HAP-1 (cell line): Measurements from ENCODE around the gene LIN52.
A peak's percentile ranks its signal among the peaks of the same experiment; 100 is the strongest.

Experiments
- DNase-seq, 2 experiments: peaks; one replicate each; pipeline ENCODE4 v3.0.0-alpha.2; 2016 to 2020; ENCODE audit warnings: low spot score in 2 of 2
- H3K27me3 ChIP-seq: fragments of 250-450 bp; sonication (Bioruptor Pico); 2 replicates; pipeline ENCODE4 v1.5.1; 2020; ENCODE audit warnings: low read depth, mild to moderate bottlenecking, moderate library complexity
- H3K36me3 ChIP-seq: fragments of 250-450 bp; sonication (Bioruptor Pico); replicated peaks from 2 replicates; pipeline ENCODE4 v1.5.1; 2020; ENCODE audit warnings: mild to moderate bottlenecking
- H3K4me1 ChIP-seq: fragments of 250-450 bp; sonication (Bioruptor Pico); 2 replicates; pipeline ENCODE4 v1.5.1; 2020; ENCODE audit warnings: mild to moderate bottlenecking
- H3K4me3 ChIP-seq: fragments of 250-450 bp; sonication (Bioruptor Pico); 2 replicates; pipeline ENCODE4 v1.5.1; 2020; ENCODE audit warnings: mild to moderate bottlenecking, moderate library complexity
- H3K9me3 ChIP-seq: fragments of 250-450 bp; sonication (Bioruptor Pico); 2 replicates; pipeline ENCODE4 v1.5.1; 2020; ENCODE audit warnings: mild to moderate bottlenecking, moderate library complexity
- in situ Hi-C: fragments of 300-500 bp; cut with MboI; formaldehyde crosslinking; loops from 3 replicates; pipeline ENCODE4 v1.14.3; 2020; ENCODE audit warnings: low sequenced_read_pairs, inconsistent platforms, mixed read lengths

Gene LIN52, protein sequence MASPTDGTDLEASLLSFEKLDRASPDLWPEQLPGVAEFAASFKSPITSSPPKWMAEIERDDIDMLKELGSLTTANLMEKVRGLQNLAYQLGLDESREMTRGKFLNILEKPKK

DNA sequence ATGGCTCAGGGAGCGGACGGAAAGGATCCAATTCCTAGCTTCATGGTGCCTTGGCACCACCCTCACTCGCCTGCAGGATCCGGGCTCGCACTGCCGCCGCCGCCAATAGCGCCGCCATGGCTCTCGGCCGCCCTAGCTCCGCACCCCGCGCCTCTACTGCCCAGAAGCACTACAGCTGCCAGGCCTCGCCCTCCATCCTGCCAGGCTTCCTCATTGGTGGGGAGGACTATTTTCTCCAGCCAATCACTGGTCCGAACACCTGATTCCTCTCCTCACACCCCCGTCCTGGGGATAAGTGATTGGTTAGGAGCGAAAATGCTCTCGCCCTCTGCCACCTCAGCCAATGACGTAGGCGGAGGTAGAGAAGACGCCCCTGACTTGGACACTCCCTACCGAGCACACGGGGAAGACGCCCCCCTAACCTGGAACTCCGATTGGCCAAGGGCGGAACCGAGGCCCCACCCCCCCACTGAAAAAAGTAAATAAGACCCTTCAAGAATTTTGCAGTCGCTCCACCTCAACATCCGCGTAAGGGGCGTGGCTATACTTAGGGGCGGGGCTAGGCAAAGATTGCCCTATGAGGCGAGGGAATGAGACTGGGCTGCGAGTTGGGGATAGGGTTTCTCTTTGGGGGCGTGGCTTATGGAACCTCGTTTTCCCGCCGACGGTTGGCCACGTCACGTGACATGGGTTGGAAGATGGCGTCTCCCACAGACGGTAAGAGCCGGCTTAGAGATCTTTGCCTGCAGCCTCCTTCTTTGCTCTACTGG is at the start of gene LIN52, which contains the start of gene ALDH6A1:
Gene LIN52 (plus strand): TSS at position 680 of the 770 bp plus-strand sequence. CDS start 19 bp downstream, at position 699.
Gene ALDH6A1 (minus strand): TSS at position 177 of the 770 bp plus-strand sequence. CDS start 59 bp downstream, at position 118.
- DNase-seq, result peak; percentile 100
- in situ Hi-C loops, result no loop called here
- H3K27me3 ChIP-seq, result no peaks in the 10 kb centered on the region

DNA sequence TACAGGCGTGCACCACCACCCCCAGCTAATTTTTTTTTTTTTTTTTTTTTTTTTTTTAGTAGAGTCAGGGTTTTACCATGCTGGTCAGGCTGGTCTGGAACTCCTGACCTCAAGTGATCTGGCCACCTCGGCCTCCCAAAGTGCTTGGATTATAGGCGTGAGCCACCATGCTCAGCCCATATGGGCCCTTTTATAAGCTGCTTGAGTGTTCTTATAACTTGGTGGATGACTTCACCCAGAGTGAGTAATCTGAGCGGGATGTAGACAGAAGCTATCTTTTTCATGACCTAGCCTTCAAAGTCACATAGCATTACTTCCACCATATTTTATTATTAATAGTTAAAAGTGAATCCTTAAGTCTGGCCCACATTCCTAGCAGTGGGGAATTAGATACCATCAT is 49.2 kb upstream of the LIN52 start:
- DNase-seq, result no peak
- no peak overlapping the region for H3K4me3 ChIP-seq
- H3K9me3 ChIP-seq, result no peaks in the 10 kb centered on the region
- in situ Hi-C loops, result loop anchor here (10.0 kb wide), 1 partner anchor 311 kb away; no protein-coding TSS in a partner anchor
- H3K36me3 ChIP-seq, result no peaks in the 10 kb centered on the region
- H3K27me3 ChIP-seq, result no peaks in the 10 kb centered on the region
- no peaks in the 10 kb centered on the region for H3K4me1 ChIP-seq

More for the DNA sequence above, at the start of gene LIN52, which contains the start of gene ALDH6A1:
- Histone ChIP-seq H3K9me3 (no peaks in the 10 kb centered on the region), H3K4me1 (peaks cover 19% of the 10 kb centered on the region), H3K36me3 (no peaks in the 10 kb centered on the region), H3K4me3 (peak within 1 kb of the TSS; percentile 69)

DNA sequence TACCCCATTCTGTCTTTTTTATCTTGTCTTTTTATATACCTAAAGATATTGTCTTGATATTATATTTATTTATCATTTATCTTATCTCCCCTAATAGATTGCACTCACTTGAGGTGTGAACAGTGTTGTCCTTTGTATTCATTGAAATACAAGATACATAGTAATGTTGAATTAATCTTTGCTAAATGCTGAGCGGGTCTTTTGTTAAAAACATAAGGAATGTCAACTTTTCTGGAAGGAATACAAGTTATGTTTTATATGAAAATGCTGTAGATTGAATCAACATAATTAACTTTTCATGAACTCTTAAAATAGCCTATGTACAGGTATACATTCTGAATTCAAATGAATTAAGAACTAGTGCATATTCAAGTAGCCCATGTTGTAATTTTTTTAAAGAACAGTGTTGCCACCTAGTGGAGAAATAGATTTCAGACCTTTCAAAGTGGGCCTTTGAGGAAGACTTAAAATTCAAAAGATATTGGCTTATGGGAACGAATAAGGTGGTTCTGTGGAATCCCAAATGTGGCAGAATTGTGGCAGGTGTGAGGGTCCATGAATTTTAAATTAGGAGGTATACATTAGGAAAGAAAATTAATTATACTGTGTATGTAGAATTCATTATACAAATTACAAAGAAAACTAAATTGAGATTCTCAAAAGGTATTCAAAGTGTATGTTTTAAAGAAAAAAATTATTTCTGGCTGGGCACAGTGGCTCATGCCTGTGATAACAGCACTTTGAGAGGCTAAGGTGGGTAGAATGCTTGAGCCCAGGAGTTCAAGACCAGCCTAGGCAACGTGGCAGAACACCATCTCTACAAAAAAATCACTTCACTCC is 46.5 kb upstream of the LIN52 start:
- Histone ChIP-seq H3K36me3 (no peaks in the 10 kb centered on the region), H3K4me3 (no peak overlapping the region), H3K9me3 (no peaks in the 10 kb centered on the region), H3K27me3 (no peaks in the 10 kb centered on the region), H3K4me1 (no peaks in the 10 kb centered on the region)
- DNase-seq, result peak; percentile 20 to 69
- in situ Hi-C loops, result loop anchor here (10.0 kb wide), 1 partner anchor 313 kb away; no protein-coding TSS in a partner anchor

DNA sequence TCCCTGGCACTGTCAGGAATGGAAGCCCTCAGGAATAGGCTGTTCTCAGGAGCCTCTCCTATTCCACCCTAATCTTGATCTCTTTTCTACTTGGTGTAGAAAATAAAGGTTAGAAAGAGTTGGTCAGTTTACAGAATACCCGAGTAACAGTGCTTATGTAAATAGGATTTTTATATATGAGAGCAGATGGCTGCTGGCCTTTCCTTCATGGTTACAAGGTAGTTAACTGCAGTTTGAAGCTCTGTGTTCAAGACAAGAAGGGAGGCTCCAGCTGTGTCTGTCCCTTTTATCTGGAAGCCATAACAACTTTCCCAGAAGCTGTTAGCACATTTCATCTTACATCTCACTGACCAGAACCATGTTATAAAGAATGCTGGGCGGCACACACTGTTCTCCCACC is 42.5 kb upstream of the LIN52 start:
- DNase-seq, result no peak
- Histone ChIP-seq H3K4me1 (no peaks in the 10 kb centered on the region), H3K4me3 (no peak overlapping the region), H3K27me3 (no peaks in the 10 kb centered on the region), H3K9me3 (no peaks in the 10 kb centered on the region), H3K36me3 (no peaks in the 10 kb centered on the region)
- in situ Hi-C loops, result no loop called here

DNA sequence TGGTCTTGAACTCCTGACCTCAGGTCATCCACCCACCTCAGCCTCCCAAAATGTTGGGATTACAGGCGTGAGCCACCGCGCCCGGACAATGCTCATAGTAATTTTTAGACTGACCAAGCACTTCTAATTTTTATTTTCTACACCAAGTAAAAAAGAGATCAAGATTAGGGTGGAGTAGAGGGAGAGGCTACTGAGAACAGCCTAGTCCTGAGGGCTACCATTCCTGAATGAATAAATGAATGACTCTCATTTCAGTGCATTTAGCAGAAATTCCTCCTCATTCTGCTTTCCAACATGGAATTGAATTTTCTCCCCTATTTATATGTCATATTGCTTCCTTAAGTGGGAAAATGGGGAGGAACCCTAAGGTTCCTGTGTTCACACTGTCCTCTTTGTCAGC is 39.2 kb upstream of the LIN52 start:
- no peaks in the 10 kb centered on the region for H3K9me3 ChIP-seq
- no peak for DNase-seq
- in situ Hi-C loops, result no loop called here
- no peaks in the 10 kb centered on the region for H3K36me3 ChIP-seq
- H3K4me1 ChIP-seq, result no peaks in the 10 kb centered on the region
- no peak overlapping the region for H3K4me3 ChIP-seq
- H3K27me3 ChIP-seq, result no peaks in the 10 kb centered on the region

DNA sequence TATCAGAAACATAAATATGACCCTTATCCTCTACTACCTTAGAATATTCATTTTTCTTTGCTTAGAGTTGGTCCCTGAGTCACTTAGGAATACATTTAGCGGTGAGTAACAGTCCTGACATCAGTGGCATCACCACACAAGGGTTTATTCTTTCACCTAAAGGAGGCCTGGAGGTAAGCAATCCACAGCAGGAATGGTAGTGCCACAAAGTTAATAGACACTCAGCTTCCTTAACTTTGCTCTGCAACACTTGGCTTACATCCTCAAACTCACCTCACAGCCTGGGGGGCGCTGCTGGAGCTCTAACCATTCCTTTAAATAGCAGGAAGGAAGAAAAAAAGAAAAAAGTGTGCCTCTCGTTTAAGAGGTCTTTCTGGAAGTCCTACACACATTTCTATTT is 36.5 kb upstream of the LIN52 start:
- H3K9me3 ChIP-seq, result no peaks in the 10 kb centered on the region
- no peaks in the 10 kb centered on the region for H3K4me1 ChIP-seq
- H3K4me3 ChIP-seq, result no peak overlapping the region
- H3K36me3 ChIP-seq, result no peaks in the 10 kb centered on the region
- in situ Hi-C loops, result no loop called here
- peak in 1 of 2 experiments; percentile 42 for DNase-seq
- no peaks in the 10 kb centered on the region for H3K27me3 ChIP-seq

DNA sequence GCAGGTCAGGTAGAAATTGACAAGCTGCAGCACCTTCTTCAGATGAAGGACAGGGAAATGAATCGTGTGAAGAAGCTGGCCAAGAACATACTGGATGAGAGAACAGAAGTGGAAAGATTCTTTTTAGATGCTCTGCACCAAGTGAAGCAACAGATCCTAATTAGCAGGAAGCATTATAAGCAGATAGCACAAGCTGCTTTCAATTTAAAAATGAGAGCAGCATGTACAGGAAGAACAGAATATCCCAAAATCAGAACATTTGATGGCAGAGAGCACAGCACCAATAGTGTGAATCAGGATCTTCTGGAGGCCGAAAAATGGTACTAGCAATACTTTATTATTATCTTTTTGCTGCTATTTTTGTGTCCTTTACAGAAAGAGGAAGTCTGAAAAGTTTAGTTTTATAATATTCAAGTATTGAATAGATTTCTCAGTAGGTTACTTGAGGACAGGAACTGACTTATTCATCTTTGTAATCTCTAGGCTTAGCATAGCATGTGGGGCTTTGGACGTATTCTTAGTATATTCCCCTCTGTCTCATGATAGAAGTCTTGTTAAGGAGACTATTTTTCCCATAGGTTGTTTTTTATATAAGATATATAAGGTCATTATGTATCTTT is 34.8 kb upstream of the LIN52 start:
- no peaks in the 10 kb centered on the region for H3K36me3 ChIP-seq
- no peaks in the 10 kb centered on the region for H3K9me3 ChIP-seq
- H3K27me3 ChIP-seq, result no peaks in the 10 kb centered on the region
- DNase-seq, result no peak
- no peaks in the 10 kb centered on the region for H3K4me1 ChIP-seq
- no peak overlapping the region for H3K4me3 ChIP-seq
- in situ Hi-C loops, result no loop called here

DNA sequence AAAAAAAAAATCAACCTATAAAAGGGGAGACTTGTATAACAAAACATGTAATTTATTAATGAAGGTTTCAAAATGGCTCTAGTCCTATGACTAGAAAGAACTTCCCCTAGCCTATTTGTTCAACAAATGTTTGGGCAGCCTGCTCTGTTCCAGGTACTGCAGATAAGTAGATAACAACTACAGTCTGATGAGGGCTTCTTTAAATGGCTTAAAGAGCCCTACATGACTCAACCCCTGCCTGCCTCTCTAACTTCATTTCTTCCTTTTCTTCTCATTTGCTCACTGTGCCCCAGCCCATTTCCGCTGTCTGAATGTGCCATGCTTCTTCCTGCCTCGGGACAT is 22.0 kb upstream of the LIN52 start:
- Histone ChIP-seq H3K4me1 (no peaks in the 10 kb centered on the region), H3K9me3 (no peaks in the 10 kb centered on the region), H3K36me3 (peaks cover 10% of the 10 kb centered on the region), H3K4me3 (no peak overlapping the region), H3K27me3 (no peaks in the 10 kb centered on the region)
- in situ Hi-C loops, result no loop called here
- no peak for DNase-seq

DNA sequence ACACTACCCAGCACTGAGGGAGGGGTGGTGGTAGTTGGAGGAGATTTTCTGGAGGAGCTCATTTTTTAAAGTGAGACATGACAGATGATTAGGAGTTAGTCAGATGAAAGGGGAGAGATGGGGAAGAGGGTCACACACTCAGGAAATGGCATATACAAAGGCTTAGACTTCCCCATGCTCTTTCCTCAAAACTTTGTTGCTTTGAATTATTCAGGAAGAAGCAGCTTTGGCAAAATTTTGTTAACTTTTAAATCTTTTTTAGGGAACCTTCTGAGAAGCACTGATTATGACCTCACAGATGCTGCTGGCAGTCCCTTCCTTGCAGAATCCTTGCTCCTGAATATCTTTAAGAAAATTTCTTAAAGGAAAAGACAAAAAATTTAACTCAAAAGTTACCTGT is 20.3 kb upstream of the LIN52 start:
- Histone ChIP-seq H3K9me3 (no peaks in the 10 kb centered on the region), H3K4me3 (no peak overlapping the region), H3K36me3 (peaks cover 10% of the 10 kb centered on the region), H3K4me1 (no peaks in the 10 kb centered on the region), H3K27me3 (no peaks in the 10 kb centered on the region)
- no peak for DNase-seq
- in situ Hi-C loops, result no loop called here

DNA sequence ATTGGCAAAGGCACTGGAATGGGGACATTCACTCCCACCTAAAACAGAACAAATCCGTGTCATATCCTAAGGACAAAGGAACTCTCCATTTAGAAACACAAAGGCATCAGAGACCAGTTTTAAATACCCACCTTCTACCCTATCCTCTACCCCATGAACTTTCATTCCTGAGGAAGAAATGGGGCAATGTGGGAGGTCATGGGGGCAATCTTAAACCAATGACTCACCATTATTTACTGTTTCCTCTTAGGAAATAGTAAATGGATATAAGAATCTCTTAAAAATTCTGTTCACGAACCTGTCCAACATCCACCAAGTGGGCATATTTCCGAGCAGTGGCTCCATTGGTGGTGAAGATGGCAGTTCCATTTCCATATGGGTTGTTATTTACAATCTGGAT is 19.9 kb upstream of the LIN52 start:
- Histone ChIP-seq H3K9me3 (no peaks in the 10 kb centered on the region), H3K4me3 (no peak overlapping the region), H3K4me1 (no peaks in the 10 kb centered on the region), H3K27me3 (no peaks in the 10 kb centered on the region), H3K36me3 (peaks cover 10% of the 10 kb centered on the region)
- in situ Hi-C loops, result no loop called here
- no peak for DNase-seq

DNA sequence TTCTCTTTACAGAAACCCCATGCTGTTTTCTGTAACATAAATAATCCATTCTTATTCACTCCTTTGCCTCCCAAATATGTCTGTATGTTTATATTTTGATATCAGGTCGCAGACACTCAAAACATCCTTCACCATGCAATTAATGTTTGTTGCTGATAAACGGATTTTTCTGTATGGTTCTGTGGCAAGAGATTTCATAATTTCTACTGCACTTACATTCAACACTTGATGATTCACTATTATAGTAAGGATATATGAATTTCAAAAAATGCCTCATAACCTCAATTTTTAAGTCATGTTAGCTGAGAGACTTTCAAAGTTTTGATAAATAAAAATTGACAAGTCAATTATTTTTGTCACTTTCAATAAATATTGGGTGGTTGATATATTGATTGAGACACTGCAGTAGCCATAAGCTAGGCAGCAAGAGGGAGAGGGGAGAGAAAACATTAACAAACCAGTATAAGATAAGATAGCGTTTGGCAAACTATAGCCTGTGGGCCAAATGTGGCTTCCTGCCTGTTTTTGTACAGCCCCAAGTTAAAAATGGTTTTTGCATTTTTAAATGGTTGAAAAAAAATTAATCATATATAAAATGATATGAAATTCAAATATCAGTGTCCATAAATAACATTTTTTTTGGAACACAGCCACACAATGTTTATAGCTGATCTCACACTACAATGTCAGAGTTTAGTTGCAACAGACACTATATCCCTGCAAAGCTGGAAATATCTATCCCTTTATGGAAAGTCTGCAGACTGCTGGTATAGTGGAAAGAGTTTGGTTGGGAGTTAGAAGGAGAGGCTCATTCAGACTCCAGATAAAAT is 18.8 kb upstream of the LIN52 start:
- Histone ChIP-seq H3K4me3 (no peak overlapping the region), H3K27me3 (no peaks in the 10 kb centered on the region), H3K9me3 (no peaks in the 10 kb centered on the region), H3K36me3 (peaks cover 12% of the 10 kb centered on the region), H3K4me1 (no peaks in the 10 kb centered on the region)
- in situ Hi-C loops, result no loop called here
- no peak for DNase-seq

DNA sequence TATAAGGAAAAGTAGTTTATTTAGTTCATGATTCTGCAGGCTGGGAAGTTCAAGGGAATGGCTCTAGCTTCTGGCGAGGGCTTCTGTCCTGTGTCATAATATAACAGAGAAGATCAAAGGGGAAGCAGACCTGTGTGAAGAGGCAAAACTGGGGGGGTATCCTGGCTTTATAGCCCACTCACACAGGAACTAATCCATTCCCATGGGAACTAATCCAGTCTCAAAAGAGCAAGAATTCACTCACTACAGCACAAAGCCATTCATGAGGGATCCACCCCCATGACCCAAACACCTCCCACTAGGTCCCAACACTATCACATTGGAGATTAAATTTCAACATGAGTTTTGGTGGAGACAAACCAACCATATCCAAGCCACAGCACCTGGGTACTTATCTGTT is 7.4 kb upstream of the LIN52 start:
- no peaks in the 10 kb centered on the region for H3K9me3 ChIP-seq
- DNase-seq, result peak; percentile 13 to 25
- in situ Hi-C loops, result no loop called here

More for the DNA sequence above, 7.4 kb upstream of the LIN52 start:
- Histone ChIP-seq H3K27me3 (no peaks in the 10 kb centered on the region), H3K4me3 (no peak overlapping the region), H3K36me3 (peaks cover 1% of the 10 kb centered on the region; the same call in 1 of the 2 replicates), H3K4me1 (no peaks in the 10 kb centered on the region)
